GM23248 (cell line): ENCODE data around the gene MYRFL.

Experiments
- EZH2 ChIP-seq: fragments of 200-600 bp; sonication (generic); IDR thresholded peaks from 2 replicates; pipeline ENCODE4 v1.6.1; 2018; ENCODE audit warnings: antibody characterized with exemption, mild to moderate bottlenecking; ENCODE audit not compliant: insufficient read depth, poor library complexity, severe bottlenecking
- EZH2phosphoT487 ChIP-seq: fragments of 200-600 bp; sonication (generic); IDR thresholded peaks from 2 replicates; pipeline ENCODE4 v1.6.1; 2018; ENCODE audit warnings: antibody characterized with exemption, moderate library complexity, mild to moderate bottlenecking, low read depth; ENCODE audit not compliant: insufficient read depth

DNA sequence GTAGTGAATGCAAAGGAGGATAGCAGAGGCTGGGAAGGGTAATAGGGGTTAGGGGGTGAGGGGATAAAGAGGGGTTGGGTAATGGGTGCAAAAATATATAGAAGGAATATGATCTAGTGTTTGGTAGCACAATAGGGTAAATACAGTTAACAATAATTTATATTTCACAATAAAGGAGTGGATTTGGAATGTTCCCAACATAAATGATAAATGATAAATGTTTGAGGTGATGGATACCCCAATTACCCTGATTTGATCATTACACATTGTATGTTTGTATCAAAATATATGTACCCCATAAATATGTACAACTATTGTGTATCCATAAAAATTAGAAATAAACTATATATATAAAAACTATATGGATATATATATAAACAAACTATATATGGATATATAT is 999 bp upstream of the MYRFL start:
- no peak for TF ChIP-seq EZH2
- no peak for TF ChIP-seq EZH2phosphoT487
